Natural killer cell (primary cell): ENCODE measurements around the gene TTC34. TPM values are rescaled to one million over a fixed set of nuclear protein-coding genes. Genes with fewer than 3 reads are reported as not detected.
"Not testable (repeated sequence)": the region's sequence is repeated elsewhere in the genome, so short reads cannot be mapped to it uniquely, and the experiment has no call there.

Experiments used
- ATAC-seq, 3 donors: fragments of 150-1000 bp in 2 of 3; fragments of 200-7000 bp in 1 of 3; cut with Tn5 transposase; 1 replicate in 1 of 3; 2 replicates in 2 of 3; pipeline ENCODE4 v1.10.0; 2021; ENCODE audit warnings: mild to moderate bottlenecking in 2 of 3, moderate library complexity in 2 of 3
- DNase-seq, 2 donors: peaks; one replicate each; pipeline versions ENCODE4 v3.0.0 to v3.0.0-alpha.2; 2013 to 2021; ENCODE audit warnings: mixed read lengths in 1 of 2
- H3K27ac ChIP-seq: one replicate; pipeline ENCODE4 v1.5.1; 2013; ENCODE audit warnings: mild to moderate bottlenecking, low read length
- H3K27me3 ChIP-seq: one replicate; pipeline ENCODE4 v1.6.1; 2013; ENCODE audit warnings: low read length; ENCODE audit not compliant: control insufficient read depth, insufficient read depth
- H3K36me3 ChIP-seq: one replicate; pipeline ENCODE4 v1.6.1; 2013; ENCODE audit warnings: low read length; ENCODE audit not compliant: control insufficient read depth, insufficient read depth
- H3K4me1 ChIP-seq: one replicate; pipeline ENCODE4 v1.6.1; 2013; ENCODE audit warnings: low read length; ENCODE audit not compliant: control insufficient read depth, insufficient read depth
- H3K4me3 ChIP-seq: one replicate; pipeline ENCODE4 v1.5.1; 2013; ENCODE audit warnings: low read length
- H3K9me3 ChIP-seq: one replicate; pipeline ENCODE4 v1.6.1; 2013; ENCODE audit warnings: low read length; ENCODE audit not compliant: control insufficient read depth, insufficient read depth
- H3K27ac Mint-ChIP-seq, 2 donors: one replicate each; pipeline ENCODE4 v1.8.0; 2022; ENCODE audit warnings: mild to moderate bottlenecking in 2 of 2, mixed read lengths in 2 of 2, moderate library complexity in 1 of 2
- H3K27me3 Mint-ChIP-seq, 2 donors: one replicate each; pipeline ENCODE4 v1.8.0; 2022; ENCODE audit warnings: low read depth in 2 of 2, mixed read lengths in 2 of 2
- H3K36me3 Mint-ChIP-seq: one replicate; pipeline ENCODE4 v1.8.0; 2022; ENCODE audit warnings: mixed read lengths
- H3K4me1 Mint-ChIP-seq, 2 donors: one replicate each; pipeline ENCODE4 v1.8.0; 2022; ENCODE audit warnings: mixed read lengths in 2 of 2
- H3K4me3 Mint-ChIP-seq: one replicate; pipeline ENCODE4 v1.8.0; 2022; ENCODE audit warnings: mild to moderate bottlenecking, moderate library complexity, mixed read lengths
- H3K9me3 Mint-ChIP-seq, 2 donors: one replicate each; pipeline ENCODE4 v1.8.0; 2022; ENCODE audit warnings: mixed read lengths in 2 of 2
- WGBS: methylation state at CpG from one replicate; pipeline ENCODE4 v1.1.7; 2013; ENCODE audit warnings: missing lambda C conversion rate; ENCODE audit not compliant: insufficient coverage; 5-methylcytosine and 5-hydroxymethylcytosine counted together
- intact Hi-C: fragments of 100-400 bp; cut with micrococcal nuclease; formaldehyde crosslinking; loops from one replicate; pipeline ENCODE4 v1.14.2; 2022
- total RNA-seq, 4 donors: library from RNA; stranded (reverse); fragments of 120-200 nt in 1 of 4; gene quantifications; one replicate each; pipeline versions ENCODE4 v1.2.3 to v1.2.4, GENCODE V29; 2013 to 2022

Gene TTC34
- total RNA-seq, 3 donors from 2014 or later (not counting 1 experiment from before 2014, with no cell fraction given) = 0.80 to 1.4 (median 1.2) TPM

DNA sequence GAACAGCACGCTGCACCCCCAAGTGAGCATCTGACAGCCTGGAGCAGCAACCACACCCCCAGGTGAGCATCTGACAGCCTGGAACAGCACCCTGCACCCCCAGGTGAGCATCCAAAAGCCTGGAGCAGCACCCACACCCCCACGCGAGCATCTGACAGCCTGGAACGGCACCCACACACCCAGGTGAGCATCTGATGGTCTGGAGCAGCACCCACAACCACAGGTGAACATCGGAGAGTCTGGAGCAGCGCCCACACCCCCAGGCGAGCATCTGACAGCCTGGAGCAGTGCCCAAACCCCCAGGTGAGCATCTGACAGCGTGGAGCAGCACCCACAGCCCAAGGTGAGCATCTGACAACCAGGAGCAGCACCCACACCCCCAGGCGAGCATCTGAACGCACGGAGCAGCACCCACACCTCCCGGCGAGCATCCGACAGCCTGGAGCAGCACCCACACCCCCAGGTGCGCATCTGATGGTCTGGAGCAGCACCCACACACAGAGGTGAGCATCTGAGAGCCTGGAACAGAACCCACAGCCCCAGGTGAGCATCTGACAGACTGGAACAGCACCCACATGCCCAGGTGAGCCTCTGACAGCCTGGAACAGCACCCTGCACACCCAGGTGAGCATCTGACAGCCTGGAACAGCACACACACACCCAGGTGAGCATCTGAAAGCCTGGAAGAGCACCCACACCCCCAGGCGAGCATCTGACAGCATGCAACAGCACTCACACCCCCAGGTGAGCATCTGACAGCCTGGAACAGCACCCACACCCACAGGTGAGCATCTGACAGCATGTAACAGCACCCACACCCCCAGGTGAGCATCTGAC lies 145.7 kb downstream of the TTC34 start:
- not testable (repeated sequence) for DNase-seq, H3K27ac Mint-ChIP-seq

DNA sequence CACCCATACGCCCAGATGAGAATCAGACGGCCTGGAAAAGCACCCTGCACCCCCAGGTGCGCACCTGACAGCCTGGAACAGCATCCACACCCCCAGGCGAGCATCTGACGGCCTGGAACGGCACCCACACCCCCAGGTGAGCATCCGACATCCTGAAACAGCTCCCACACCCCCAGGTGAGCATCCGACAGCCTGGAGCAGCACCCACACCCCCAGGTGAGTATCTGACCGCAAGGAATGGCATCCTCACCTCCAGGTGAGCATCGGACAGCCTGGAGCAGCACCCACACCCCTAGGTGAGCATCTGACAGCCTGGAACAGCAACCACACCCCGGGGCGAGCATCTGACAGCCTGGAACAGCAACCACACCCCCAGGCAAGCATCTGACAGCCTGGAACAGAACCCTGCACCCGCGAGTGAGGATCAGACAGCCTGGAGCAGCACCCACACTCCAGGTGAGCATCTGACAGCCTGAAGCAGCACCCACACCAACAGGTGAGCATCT lies 147.0 kb downstream of the TTC34 start:
- H3K36me3 ChIP-seq, H3K27ac ChIP-seq, H3K9me3 ChIP-seq, H3K27ac Mint-ChIP-seq, intact Hi-C loops, H3K4me3 ChIP-seq, H3K4me3 Mint-ChIP-seq, H3K36me3 Mint-ChIP-seq, H3K4me1 ChIP-seq, H3K9me3 Mint-ChIP-seq, DNase-seq: not testable (repeated sequence)
- 36% methylated on average over 14 of the region's 14 CpGs for WGBS
- ATAC-seq = peak in 1 of 3 donors; percentile 35
- Mint-ChIP-seq H3K4me1 (peaks cover 0 to 19% of the 10 kb centered on the region in 2 donors), H3K27me3 (peaks cover 21 to 37% of the 10 kb centered on the region in 2 donors)
- H3K27me3 ChIP-seq = peaks cover 35% of the 10 kb centered on the region

More for the DNA sequence above, 145.7 kb downstream of the TTC34 start:
- Mint-ChIP-seq H3K4me1 (peaks cover 0 to 19% of the 10 kb centered on the region in 2 donors), H3K27me3 (peaks cover 21 to 37% of the 10 kb centered on the region in 2 donors)
- H3K9me3 ChIP-seq, ATAC-seq, H3K4me1 ChIP-seq, H3K27ac ChIP-seq, H3K36me3 ChIP-seq, H3K36me3 Mint-ChIP-seq, H3K4me3 ChIP-seq, H3K4me3 Mint-ChIP-seq, H3K9me3 Mint-ChIP-seq, intact Hi-C loops: not testable (repeated sequence)
- peaks cover 28% of the 10 kb centered on the region for H3K27me3 ChIP-seq
- 39% methylated on average over 15 of the region's 16 CpGs for WGBS

DNA sequence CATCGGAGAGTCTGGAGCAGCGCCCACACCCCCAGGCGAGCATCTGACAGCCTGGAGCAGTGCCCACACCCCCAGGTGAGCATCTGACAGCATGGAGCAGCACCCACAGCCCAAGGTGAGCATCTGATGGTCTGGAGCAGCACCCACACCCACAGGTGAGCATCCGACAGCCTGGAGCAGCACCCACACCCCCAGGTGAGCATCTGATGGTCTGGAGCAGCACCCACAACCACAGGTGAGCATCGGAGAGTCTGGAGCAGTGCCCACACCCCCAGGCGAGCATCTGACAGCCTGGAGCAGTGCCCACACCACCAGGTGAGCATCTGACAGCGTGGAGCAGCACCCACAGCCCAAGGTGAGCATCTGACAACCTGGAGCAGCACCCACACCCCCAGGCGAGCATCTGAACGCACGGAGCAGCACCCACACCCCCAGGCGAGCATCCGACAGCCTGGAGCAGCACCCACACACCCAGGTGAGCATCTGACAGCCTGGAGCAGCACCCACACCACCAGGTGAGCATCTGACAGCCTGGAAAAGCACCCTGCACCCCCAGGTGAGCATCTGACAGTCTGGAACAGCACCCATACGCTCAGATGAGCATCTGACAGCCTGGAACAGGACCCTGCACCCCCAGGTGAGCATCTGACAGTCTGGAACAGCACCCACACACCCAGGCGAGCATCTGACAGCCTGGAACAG lies 147.6 kb downstream of the TTC34 start:
- H3K27ac ChIP-seq, intact Hi-C loops, H3K9me3 ChIP-seq, H3K27ac Mint-ChIP-seq, H3K36me3 Mint-ChIP-seq, ATAC-seq, H3K4me3 ChIP-seq, H3K9me3 Mint-ChIP-seq, H3K4me1 ChIP-seq, H3K4me3 Mint-ChIP-seq, H3K36me3 ChIP-seq: not testable (repeated sequence)
- WGBS = 33% methylated on average over 14 of the region's 14 CpGs
- H3K27me3 Mint-ChIP-seq = peaks cover 21 to 37% of the 10 kb centered on the region in 2 donors
- peaks cover 35% of the 10 kb centered on the region for H3K27me3 ChIP-seq
- peak in 1 of 2 donors; percentile 40 for DNase-seq
- peaks cover 0 to 19% of the 10 kb centered on the region in 2 donors for H3K4me1 Mint-ChIP-seq

DNA sequence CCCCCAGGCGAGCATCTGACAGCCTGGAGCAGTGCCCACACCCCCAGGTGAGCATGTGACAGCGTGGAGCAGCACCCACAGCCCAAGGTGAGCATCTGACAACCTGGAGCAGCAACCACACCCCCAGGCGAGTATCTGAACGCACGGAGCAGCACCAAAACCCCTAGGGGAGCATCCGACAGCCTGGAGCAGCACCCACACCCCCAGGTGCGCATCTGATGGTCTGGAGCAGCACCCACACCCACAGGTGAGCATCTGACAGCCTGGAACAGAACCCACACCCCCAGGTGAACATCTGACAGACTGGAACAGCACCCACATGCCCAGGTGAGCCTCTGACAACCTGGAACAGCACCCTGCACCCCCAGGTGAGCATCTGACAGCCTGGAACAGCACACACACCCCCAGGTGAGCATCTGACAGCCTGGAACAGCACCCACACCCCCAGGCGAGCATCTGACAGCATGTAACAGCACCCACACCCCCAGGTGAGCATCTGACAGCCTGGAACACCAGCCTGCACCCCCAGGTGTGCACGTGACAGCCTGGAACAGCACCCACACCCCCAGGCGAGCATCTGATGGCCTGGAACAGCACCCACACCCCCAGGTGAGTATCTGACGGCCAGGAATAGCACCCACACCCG lies 148.4 kb downstream of the TTC34 start:
- H3K27me3 ChIP-seq = peaks cover 35% of the 10 kb centered on the region
- H3K27ac ChIP-seq, H3K9me3 Mint-ChIP-seq, H3K4me3 Mint-ChIP-seq, intact Hi-C loops, H3K36me3 Mint-ChIP-seq, H3K27ac Mint-ChIP-seq, DNase-seq, ATAC-seq, H3K36me3 ChIP-seq, H3K9me3 ChIP-seq, H3K4me3 ChIP-seq, H3K4me1 ChIP-seq: not testable (repeated sequence)
- peaks cover 21 to 37% of the 10 kb centered on the region in 2 donors for H3K27me3 Mint-ChIP-seq
- WGBS = 22% methylated on average over 12 of the region's 12 CpGs
- peaks cover 0 to 19% of the 10 kb centered on the region in 2 donors for H3K4me1 Mint-ChIP-seq

DNA sequence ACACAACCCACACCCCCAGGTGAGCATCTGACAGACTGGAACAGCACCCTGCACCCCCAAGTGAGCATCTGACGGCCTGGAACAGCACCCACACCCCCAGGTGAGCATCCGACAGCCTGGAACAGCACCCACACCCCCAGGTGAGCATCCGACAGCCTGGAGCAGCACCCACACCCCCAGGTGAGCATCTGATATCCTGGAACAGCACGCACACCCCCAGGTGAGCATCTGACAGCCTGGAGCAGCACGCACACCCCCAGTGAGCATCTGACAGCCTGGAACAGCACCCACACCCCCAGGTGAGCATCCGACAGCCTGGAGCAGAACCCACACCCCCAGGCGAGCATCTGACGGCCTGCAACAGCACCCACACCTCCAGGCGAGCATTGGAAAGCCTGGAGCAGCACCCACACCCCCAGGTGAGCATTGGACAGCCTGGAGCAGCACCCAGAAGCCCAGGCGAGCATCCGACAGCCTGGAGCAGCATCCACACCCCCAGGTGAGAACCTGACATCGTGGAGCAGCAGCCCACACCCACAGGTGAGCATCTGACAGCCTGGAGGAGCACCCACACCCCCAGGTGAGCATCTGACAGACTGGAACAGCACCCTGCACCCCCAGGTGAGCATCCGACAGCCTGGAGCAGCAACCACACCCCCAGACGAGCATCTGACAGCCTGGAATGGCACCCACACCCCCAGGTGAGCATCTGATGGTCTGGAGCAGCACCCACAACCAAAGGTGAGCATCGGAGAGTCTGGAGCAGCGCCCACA lies 149.2 kb downstream of the TTC34 start:
- H3K4me1 ChIP-seq, H3K9me3 ChIP-seq, H3K36me3 ChIP-seq, H3K36me3 Mint-ChIP-seq, H3K4me3 Mint-ChIP-seq, DNase-seq, H3K4me3 ChIP-seq, intact Hi-C loops, ATAC-seq, H3K27ac Mint-ChIP-seq, H3K27ac ChIP-seq, H3K9me3 Mint-ChIP-seq: not testable (repeated sequence)
- peaks cover 25 to 37% of the 10 kb centered on the region in 2 donors for H3K27me3 Mint-ChIP-seq
- H3K4me1 Mint-ChIP-seq = peaks cover 0 to 19% of the 10 kb centered on the region in 2 donors
- WGBS = 32% methylated on average over 16 of the region's 16 CpGs
- H3K27me3 ChIP-seq = peaks cover 35% of the 10 kb centered on the region
